Activated T-cell treated with anti-CD3 and anti-CD28 coated beads for 1 hour (primary cell): ENCODE data around the gene ARSG.
"Not testable (repeated sequence)": the region's sequence is repeated elsewhere in the genome, so short reads cannot be mapped to it uniquely, and the experiment has no call there.

Experiments used
- DNase-seq: peaks from one replicate; pipeline ENCODE4 v3.0.0-alpha.2; 2020; ENCODE audit warnings: low read depth

The ARSG gene

DNA sequence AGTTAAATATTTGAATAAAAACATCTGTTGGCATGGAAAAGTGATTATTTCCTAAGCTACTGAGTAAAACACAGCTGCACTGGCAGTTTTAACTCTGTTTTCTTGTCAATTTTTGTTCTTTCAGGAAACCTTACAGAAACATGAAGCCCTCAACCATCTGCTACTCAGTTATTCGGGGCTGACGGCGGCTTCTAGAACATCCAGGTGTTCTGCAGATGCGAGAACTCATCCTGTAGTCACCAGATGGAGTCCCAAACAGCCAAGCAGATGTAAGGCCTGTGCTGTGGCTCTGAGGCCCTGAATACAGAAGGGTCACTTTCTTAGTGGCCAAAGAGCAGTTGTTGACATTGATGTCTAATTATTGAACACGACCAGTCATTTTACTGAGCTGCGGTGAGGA is 15.5 kb downstream of the ARSG start:
- DNase-seq: no peak

- no peak for DNase-seq
These were observed 16.1 kb downstream of the ARSG start for GRCh38 chr17:68307443-68307842.

- DNase-seq: not testable (repeated sequence)
These were observed 17.2 kb downstream of the ARSG start for GRCh38 chr17:68308486-68308885.

DNA sequence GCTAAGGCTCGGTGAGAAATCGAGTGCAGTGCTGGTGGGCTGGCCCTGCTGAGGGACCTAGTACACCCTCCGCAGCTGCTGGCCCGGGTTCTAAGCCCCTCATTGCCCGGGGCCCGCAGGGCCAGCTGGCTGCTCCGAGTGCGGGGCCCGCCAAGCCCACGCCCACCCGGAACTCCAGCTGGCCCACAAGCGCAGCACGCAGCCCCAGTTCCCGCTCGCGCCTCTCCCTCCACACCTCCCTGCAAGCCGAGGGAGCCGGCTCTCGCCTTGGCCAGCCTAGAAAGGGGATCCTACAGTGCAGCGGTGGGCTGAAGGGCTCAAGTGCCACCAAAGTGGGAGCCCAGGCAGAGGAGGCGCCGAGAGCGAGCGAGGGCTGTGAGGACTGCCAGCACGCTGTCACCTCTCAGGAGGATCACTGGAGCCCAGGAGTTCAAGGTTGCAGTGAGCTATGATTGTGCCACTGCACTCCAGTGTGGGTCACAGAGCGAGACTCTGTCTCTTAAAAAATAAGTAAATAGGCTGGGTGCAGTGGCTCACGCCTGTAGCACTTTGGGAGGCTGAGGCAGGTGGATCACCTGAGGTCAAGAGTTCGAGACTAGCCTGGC is 17.9 kb downstream of the ARSG start:
- DNase-seq: not testable (repeated sequence)

DNA sequence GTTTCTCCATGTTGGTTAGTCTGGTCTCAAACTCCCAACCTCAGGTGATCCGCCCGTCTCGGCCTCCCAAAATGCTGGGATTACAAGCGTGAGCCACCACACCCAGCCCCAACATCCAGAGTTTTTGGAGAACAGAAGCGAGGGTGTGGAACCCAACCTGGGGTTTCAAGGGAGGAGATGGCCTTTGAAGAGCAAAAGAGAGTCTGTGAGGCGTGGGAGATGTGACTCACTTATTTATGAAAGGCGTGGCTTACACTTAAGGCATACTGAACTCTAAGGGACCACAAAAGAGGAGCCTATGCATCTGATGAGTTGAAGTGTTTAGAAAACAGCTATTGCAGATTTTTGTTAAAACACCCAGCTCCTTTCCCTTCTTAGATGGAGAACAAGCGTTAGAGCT is 18.9 kb downstream of the ARSG start:
- DNase-seq: peak; percentile 19

DNA sequence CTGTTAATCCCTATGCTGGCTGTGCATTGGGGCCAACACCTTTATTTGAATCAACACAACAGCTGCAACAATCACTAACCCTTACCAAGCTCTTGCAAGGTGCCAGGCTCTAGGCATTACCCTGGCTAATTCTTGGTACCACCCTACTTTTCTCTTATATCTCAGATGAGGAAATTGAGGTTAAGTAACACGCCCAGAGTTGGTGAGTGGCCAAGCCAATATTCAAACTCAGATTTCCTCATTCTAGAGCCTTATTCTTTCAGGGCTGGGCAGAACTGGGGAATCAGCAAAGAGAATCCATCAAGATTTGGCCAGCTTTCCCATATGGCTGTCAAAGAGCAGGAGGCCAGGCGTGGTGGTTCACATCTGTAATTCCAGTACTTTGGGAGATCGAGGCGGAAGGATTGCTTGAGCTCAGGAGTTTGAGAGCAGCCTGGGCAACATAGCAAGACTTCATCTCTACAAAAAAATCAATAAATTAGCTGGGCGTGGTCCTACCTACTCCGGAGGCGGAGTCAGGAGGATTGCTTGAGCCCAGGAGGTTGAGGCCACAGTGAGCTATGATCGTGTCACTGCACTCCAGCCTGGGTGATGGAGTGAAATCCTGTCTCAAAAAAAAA is 23.7 kb downstream of the ARSG start:
- DNase-seq: no peak

GRCh38 chr17:68315930-68316329 is 24.6 kb downstream of the ARSG start:
- DNase-seq: no peak

- DNase-seq: no peak
These were observed 26.2 kb downstream of the ARSG start for GRCh38 chr17:68317458-68317857.

GRCh38 chr17:68318103-68318991 is 27.1 kb downstream of the ARSG start:
- DNase-seq: no peak

DNA sequence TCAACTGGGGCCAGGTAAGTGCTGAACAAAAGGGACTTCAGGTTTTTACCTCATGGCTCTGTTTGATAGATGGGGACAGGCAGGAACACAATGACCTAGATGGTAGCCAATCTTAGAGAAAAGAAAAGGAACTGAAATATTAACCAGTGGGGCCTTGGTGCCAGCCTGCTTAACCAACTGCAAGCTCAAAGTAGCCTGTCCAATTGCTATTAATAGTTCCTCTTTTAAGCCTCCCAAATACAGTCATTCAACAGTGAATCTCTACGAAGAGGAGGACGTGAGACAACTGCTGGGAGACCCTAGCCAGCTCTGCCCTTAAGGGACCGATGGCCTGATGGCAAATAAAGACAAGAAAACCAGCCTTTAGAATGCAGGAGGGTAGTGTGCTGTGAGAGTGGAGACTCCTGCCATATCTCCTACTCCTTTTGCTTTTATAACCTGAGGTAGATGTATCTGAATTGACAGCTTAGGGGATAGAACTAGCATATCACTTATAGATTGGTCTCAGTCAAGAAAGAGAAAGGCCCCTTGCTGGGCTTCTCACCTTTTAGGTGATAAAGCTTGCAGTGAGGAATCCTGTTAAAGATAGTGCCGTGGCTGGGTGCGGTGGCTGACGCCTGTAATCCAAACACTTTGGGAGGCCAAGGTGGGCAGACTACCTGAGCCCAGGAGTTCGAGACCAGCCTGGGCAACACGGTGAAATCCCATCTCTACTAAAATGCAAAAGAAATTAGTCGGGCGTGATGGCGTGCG is 28.3 kb downstream of the ARSG start:
- DNase-seq: no peak

DNA sequence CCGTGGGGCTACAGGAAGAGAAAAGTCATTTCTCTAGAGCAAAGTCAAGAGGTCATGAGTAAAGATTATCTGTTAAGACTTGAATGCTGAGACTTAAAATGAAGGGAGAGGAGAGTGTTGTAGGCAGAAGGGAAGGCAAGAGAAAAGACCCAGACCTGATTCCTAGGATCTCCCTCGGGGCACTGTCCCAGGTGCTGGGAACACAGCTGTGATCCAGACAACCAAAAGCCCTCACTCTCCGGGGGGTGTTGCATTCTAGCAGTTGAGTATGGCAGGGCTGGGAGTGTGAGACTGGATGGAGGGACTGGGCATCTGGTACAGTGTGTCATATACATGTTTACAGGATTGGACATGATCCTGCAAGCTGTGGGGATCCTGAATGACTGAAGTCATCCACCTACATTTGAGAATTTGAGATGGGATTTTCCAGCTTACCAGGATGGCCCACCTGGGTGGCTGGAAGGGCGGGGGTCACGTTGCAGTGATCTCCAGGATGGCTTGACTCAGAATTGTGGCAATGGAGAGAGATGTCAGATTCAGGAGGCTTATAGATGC is 29.1 kb downstream of the ARSG start:
- DNase-seq: no peak

GRCh38 chr17:68320943-68321555 is 29.8 kb downstream of the ARSG start:
- DNase-seq: no peak

GRCh38 chr17:68321556-68321954 is 30.3 kb downstream of the ARSG start:
- DNase-seq: no peak

GRCh38 chr17:68322630-68323029 is 31.3 kb downstream of the ARSG start:
- no peak for DNase-seq

- no peak for DNase-seq
These were observed 32.8 kb downstream of the ARSG start for GRCh38 chr17:68324114-68324513.

DNA sequence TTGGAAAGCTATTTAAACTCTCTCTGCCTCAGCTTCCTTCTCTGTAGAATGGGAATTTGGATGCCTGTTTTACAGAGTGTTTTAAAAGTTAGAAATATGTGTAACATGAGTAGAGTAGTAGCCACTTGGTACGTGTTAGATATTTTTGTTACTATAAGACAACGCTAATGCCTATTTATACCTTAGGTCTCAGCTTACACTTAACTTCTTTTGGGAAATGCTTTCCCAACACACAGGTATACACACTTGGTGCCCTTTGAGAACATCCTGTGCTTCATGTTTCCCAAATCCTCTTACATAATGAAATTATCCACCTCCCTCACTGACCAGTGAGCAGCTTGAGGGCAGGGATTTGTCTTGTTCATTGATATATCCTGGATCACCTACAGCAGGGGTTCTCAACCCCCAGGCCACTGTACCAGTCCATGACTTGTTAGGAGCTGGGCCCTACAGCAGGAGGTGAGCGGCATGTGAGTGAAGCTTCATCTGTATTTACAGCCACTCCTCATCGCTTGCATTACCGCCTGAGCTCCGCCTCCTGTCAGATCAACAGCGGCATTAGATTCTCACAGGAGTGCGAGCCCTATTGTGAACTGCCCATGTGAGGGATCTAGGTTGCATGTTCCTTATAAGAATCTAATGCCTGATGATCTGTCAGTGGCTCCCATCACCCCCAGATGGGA is 33.5 kb downstream of the ARSG start:
- DNase-seq: no peak

- DNase-seq: no peak
These were observed 34.7 kb downstream of the ARSG start for GRCh38 chr17:68325961-68326360.

GRCh38 chr17:68326681-68327080 is 35.4 kb downstream of the ARSG start:
- DNase-seq: no peak

DNA sequence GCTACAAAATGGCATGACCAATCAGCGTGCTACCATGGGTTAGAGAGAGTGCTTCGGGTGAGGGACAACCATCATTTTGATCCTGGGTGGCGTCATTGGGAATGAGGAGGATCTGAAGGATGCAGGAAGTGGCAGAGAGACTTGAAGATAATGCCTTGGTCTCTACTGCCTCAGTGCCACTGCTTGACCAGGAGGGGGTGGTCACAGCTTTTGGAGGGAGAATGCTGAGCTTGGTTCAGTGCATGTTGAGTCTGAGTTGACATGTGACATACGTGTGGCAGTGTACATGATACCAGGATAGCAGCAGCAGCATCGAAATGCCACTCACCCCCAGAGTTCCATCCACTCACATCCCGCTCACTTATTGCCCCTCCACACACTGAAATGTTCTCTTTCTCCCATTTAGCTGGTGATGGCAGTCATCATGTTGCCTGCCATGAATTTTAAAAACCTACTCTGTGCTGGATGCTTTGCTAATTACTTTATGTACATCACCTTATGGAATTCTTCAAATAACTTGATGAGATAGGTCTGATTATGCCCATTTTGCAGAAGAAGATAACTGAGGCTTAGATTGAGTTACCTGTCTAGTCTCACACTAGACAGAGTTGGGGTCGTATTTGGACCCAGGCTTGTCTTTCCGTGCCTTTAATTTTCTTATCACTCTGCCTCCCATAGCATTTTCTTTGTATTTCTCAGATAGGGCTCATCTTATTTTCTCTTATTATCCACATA is 36.7 kb downstream of the ARSG start:
- no peak for DNase-seq

DNA sequence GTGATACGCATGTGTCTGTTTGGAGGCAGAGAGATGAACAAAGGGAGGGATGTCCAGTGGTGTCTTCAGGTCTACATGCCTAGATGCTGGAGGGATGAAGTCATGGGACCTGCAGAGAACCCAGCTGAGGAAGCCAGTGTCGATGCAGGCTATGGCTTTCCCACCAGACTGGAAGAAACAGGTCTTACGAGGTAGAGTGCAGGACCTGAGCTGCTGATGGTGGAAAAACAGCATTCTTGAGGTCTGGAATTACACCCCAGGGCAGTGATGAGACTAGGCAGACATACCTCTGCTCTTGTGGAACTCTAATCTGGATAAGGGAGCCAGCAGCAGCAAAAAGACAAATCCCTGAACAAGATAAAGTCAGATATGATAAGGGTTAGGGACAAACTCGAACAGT is 37.4 kb downstream of the ARSG start:
- no peak for DNase-seq
